K562 (cell line): Measurements from ENCODE around the gene ZNF26. TPM values are rescaled to one million over a fixed set of nuclear protein-coding genes. Genes with fewer than 3 reads are reported as not detected.

Source experiments
- ATAC-seq: fragments of 200-7000 bp; cut with Tn5 transposase; 3 replicates; pipeline ENCODE4 v1.9.1; 2020; ENCODE audit warnings: moderate library complexity
- BruUV-seq: library from RNA; stranded (reverse); fragments of 400-500 nt; replicated peaks from 2 replicates; lab custom pipeline; 2021; lab: Mats Ljungman, UMichigan
- CTCF ChIA-PET: fragments of 300-600 bp; formaldehyde crosslinking; extraction: SDS; loops from one replicate; lab custom pipeline; 2021; ENCODE audit warnings: low intra/inter-chr PET ratio; lab: Yijun Ruan, JAX
- POLR2A ChIA-PET: fragments of 300-600, 350-650 bp; sonication (Branson Sonifier 250); formaldehyde crosslinking; extraction: SDS; loops from one replicate; lab custom pipeline; 2021; ENCODE audit warnings: antibody characterized with exemption, inconsistent platforms; lab: Yijun Ruan, JAX
- DNase-seq, 4 experiments: peaks; one replicate each; pipeline versions ENCODE4 v3.0.0 to v3.0.0-alpha.2; 2011 to 2018; ENCODE audit warnings: low spot score in 3 of 4, mixed read lengths in 3 of 4; ENCODE audit errors: extremely low read depth in 1 of 4
- FAIRE-seq: peaks from 2 replicates; lab custom pipeline; 2011; peaks lifted over from hg19 to GRCh38; lab: Jason Lieb, UNC
- H2AFZ ChIP-seq: 2 replicates; pipeline ENCODE4 v1.6.0; 2011; ENCODE audit warnings: low read depth, low read length, control low read depth, inconsistent platforms
- H3K27ac ChIP-seq: fragments of 200-600 bp; 3 replicates; pipeline ENCODE4 v1.8.0; 2011; ENCODE audit warnings: low read depth, mild to moderate bottlenecking, control low read depth, inconsistent platforms, low read length, moderate library complexity, mixed read lengths; ENCODE audit errors: extremely low read depth
- H3K27me3 ChIP-seq, 2 experiments: fragments of 300-600 bp in 1 of 2; 2 replicates in 1 of 2; 3 replicates in 1 of 2; pipeline versions ENCODE4 v1.6.0 to v1.8.0; 2011; ENCODE audit warnings: inconsistent platforms in 2 of 2, low read length in 2 of 2, mild to moderate bottlenecking in 1 of 2, mixed read lengths in 1 of 2, moderate library complexity in 1 of 2; ENCODE audit not compliant: control insufficient read depth in 2 of 2, insufficient read depth in 2 of 2
- H3K36me3 ChIP-seq: fragments of 300-600 bp; 3 replicates; pipeline ENCODE4 v1.8.0; 2011; ENCODE audit warnings: mild to moderate bottlenecking, low read length, inconsistent platforms; ENCODE audit not compliant: control insufficient read depth, insufficient read depth
- H3K4me1 ChIP-seq, 2 experiments: fragments of 200-600 bp in 1 of 2; replicated peaks in 1 of 2; 2 replicates in 1 of 2; 3 replicates in 1 of 2; pipeline versions ENCODE4 v1.5.1 to v1.8.0; 2011; ENCODE audit warnings: inconsistent platforms in 2 of 2, low read length in 2 of 2, mild to moderate bottlenecking in 1 of 2, mixed read lengths in 1 of 2, moderate library complexity in 1 of 2; ENCODE audit not compliant: control insufficient read depth in 2 of 2, insufficient read depth in 2 of 2
- H3K4me2 ChIP-seq: 2 replicates; pipeline ENCODE4 v1.6.1; 2011; ENCODE audit warnings: low read length, control low read depth, inconsistent platforms, mixed read lengths; ENCODE audit not compliant: insufficient read depth
- H3K4me3 ChIP-seq: fragments of 200-600 bp; sonication (generic), shearing (Covaris generic); 2 replicates; pipeline ENCODE4 v1.5.1; 2016; ENCODE audit warnings: control low read depth, inconsistent platforms
- H3K79me2 ChIP-seq: fragments of 200-600 bp; 3 replicates; pipeline ENCODE4 v1.8.0; 2011; ENCODE audit warnings: low read length, inconsistent platforms; ENCODE audit not compliant: control insufficient read depth, insufficient read depth
- H3K9ac ChIP-seq, 2 experiments: 2 replicates each; pipeline versions ENCODE4 v1.6.0 to v1.6.1; 2011; ENCODE audit warnings: low read depth in 2 of 2, low read length in 2 of 2, control low read depth in 1 of 2, inconsistent platforms in 1 of 2, mild to moderate bottlenecking in 1 of 2, mixed read lengths in 1 of 2; ENCODE audit not compliant: insufficient read depth in 1 of 2
- H3K9me1 ChIP-seq: one replicate; pipeline ENCODE4 v1.6.0; 2011; ENCODE audit warnings: inconsistent platforms, mild to moderate bottlenecking, low read length, moderate library complexity; ENCODE audit not compliant: control insufficient read depth, insufficient read depth
- H3K9me3 ChIP-seq: replicated peaks from 2 replicates; pipeline ENCODE4 v1.5.1; 2011; ENCODE audit warnings: low read depth, low read length, inconsistent platforms; ENCODE audit not compliant: control insufficient read depth, insufficient read depth
- H4K20me1 ChIP-seq: replicated peaks from 2 replicates; pipeline ENCODE4 v1.6.1; 2011; ENCODE audit warnings: low read length, inconsistent platforms, mixed read lengths; ENCODE audit not compliant: control insufficient read depth, insufficient read depth
- AFF1 ChIP-seq, 2 experiments: fragments of 450-650 bp; IDR thresholded peaks; 2 replicates each; pipeline ENCODE4 v1.6.1; 2018; ENCODE audit warnings: mild to moderate bottlenecking in 2 of 2, low read depth in 1 of 2; ENCODE audit not compliant: partially characterized antibody in 2 of 2
- ASH1L ChIP-seq: fragments of 450-650 bp; IDR thresholded peaks from 2 replicates; pipeline ENCODE4 v1.6.1; 2018; ENCODE audit warnings: borderline replicate concordance, mild to moderate bottlenecking, low read depth; ENCODE audit not compliant: partially characterized antibody
- CHD1 ChIP-seq: fragments of 200-600 bp; sonication (generic); IDR thresholded peaks from one replicate; pipeline ENCODE4 v1.6.1; 2012; ENCODE audit warnings: mild to moderate bottlenecking, moderate library complexity, low read length, inconsistent platforms
- CTBP1 ChIP-seq: fragments of 450-650 bp; IDR thresholded peaks from 2 replicates; pipeline ENCODE4 v1.6.1; 2016; ENCODE audit warnings: borderline replicate concordance
- CXXC5 ChIP-seq: fragments of 250-450 bp; sonication (Bioruptor Pico); IDR thresholded peaks from 2 replicates; pipeline ENCODE4 v1.8.0; 2022; ENCODE audit warnings: inconsistent platforms, mild to moderate bottlenecking, moderate library complexity
- JUNB ChIP-seq: fragments of 450-650 bp; formaldehyde crosslinking; conservative IDR thresholded peaks from 2 replicates; pipeline ENCODE4 v1.4.0; 2020; ENCODE audit warnings: mild to moderate bottlenecking
- MCM5 ChIP-seq: fragments of 450-650 bp; IDR thresholded peaks from 2 replicates; pipeline ENCODE4 v1.6.1; 2016; ENCODE audit warnings: low read depth
- PATZ1 ChIP-seq: fragments of 250-450 bp; sonication (Bioruptor Pico); IDR thresholded peaks from 2 replicates; pipeline ENCODE4 v1.5.0; 2020; ENCODE audit warnings: mild to moderate bottlenecking, borderline replicate concordance
- RBFOX2 ChIP-seq: fragments of 200-400 bp; formaldehyde crosslinking; IDR thresholded peaks from 2 replicates; pipeline ENCODE4 v1.6.1; 2017; ENCODE audit warnings: low read depth, mild to moderate bottlenecking, low read length, moderate library complexity
- RUNX1 ChIP-seq: sonication (generic); IDR thresholded peaks from 2 replicates; pipeline ENCODE4 v1.6.1; 2016; ENCODE audit warnings: antibody characterized with exemption, low read depth
- TAF15 ChIP-seq: fragments of 200-400 bp; formaldehyde crosslinking; IDR thresholded peaks from 2 replicates; pipeline ENCODE4 v1.6.1; 2017; ENCODE audit warnings: mild to moderate bottlenecking, low read depth, low read length, moderate library complexity
- ZEB2 ChIP-seq: fragments of 450-650 bp; IDR thresholded peaks from 2 replicates; pipeline ENCODE4 v1.6.1; 2016
- ZKSCAN3 ChIP-seq: fragments of 250-450 bp; sonication (Bioruptor Pico); IDR thresholded peaks from 2 replicates; pipeline ENCODE4 v1.4.0; 2020
- ZNF449 ChIP-seq: fragments of 250-450 bp; sonication (Bioruptor Pico); IDR thresholded peaks from 2 replicates; pipeline ENCODE4 v1.8.0; 2022; ENCODE audit warnings: moderate library complexity, mild to moderate bottlenecking, inconsistent platforms
- ZNF764 ChIP-seq: fragments of 250-450 bp; sonication (Bioruptor Pico); IDR thresholded peaks from 2 replicates; pipeline ENCODE4 v1.4.0; 2020; ENCODE audit warnings: low read depth, mild to moderate bottlenecking, moderate library complexity
- WGBS: fragments of 100-300 bp; shearing (Covaris generic); methylation state at CpG from one replicate; pipeline ENCODE4 v1.1.6; 2016; ENCODE audit warnings: low coverage, mixed read lengths; ENCODE audit not compliant: insufficient coverage; ENCODE audit errors: missing lambda C conversion rate; 5-methylcytosine and 5-hydroxymethylcytosine counted together
- in situ Hi-C: fragments of 300-500 bp; cut with MboI; formaldehyde crosslinking; loops from 4 replicates; pipeline ENCODE4 v1.15.0; 2018; ENCODE audit warnings: inconsistent platforms, mixed read lengths
- intact Hi-C: fragments of 100-400 bp; cut with micrococcal nuclease; formaldehyde crosslinking; loops from 2 replicates; pipeline ENCODE4 v1.14.2; 2022
- polyA plus RNA-seq, 8 experiments: library from polyadenylated mRNA; depleted of rRNA in 4 of 8; stranded (reverse) in 5 of 8; unstranded in 3 of 8; fragments of >200 nt; fragmentation: Nextera tagmentation in 2 of 8; fragmentation: Illumina TruSeq in 1 of 8; extraction: Ambion mirVana in 2 of 8; extraction: Trizol in 1 of 8; gene quantifications; 2 replicates each; pipeline versions ENCODE4 v1.2.1 to v1.2.3, GENCODE V29; 2011 to 2014; ENCODE audit warnings: inconsistent platforms in 1 of 8, missing spikeins in 1 of 8
- total RNA-seq, 7 experiments: library from RNA; depleted of rRNA in 6 of 7; stranded (reverse); fragments of >200 nt in 6 of 7; fragmentation: Illumina TruSeq in 2 of 7; extraction: Trizol in 2 of 7; gene quantifications; 2 replicates each; pipeline versions ENCODE4 v1.2.1 to v1.2.3, GENCODE V29; 2011 to 2021; ENCODE audit warnings: low replicate concordance in 1 of 7

The ZNF26 gene
- total and polyA plus RNA-seq, 9 of the 15 experiments (the other 6 are each of a cell fraction or from before 2014, with no cell fraction given): 1.2 to 14.1 (median 8.0) TPM

GRCh38 chr12:132949936-132950837, 36.0 kb upstream of the ZNF26 start:
- ChIA-PET CTCF (no interaction called here), POLR2A (no interaction called here)
- H3K36me3 ChIP-seq: no peaks in the 10 kb centered on the region; the same call in 2 of the 3 replicates
- H3K9ac ChIP-seq: no peak overlapping the region
- intact Hi-C loops: no loop called here
- H3K9me3 ChIP-seq: peaks cover 24% of the 10 kb centered on the region
- ATAC-seq (no peak), DNase-seq (no peak), FAIRE-seq (no peak)
- no peaks in the 10 kb centered on the region; a peak in 1 of 5 replicates for H3K27me3 ChIP-seq
- H3K4me2 ChIP-seq: no peak overlapping the region
- no peak overlapping the region for H3K27ac ChIP-seq
- H4K20me1 ChIP-seq: no peaks in the 10 kb centered on the region
- no peak overlapping the region for H2AFZ ChIP-seq
- no peak overlapping the region for H3K4me3 ChIP-seq
- in situ Hi-C loops: no loop called here
- no TSS peak for BruUV-seq
- no peaks in the 10 kb centered on the region for H3K9me1 ChIP-seq
- no peaks in the 10 kb centered on the region for H3K79me2 ChIP-seq
- 38% methylated on average over 30 of the region's 30 CpGs for whole genome bisulfite sequencing
- peaks cover 0 to 1% of the 10 kb centered on the region in 2 experiments; a peak in 1 of 5 replicates for H3K4me1 ChIP-seq
- no peak for TF ChIP-seq PATZ1 (CRISPR knock-in tag)
- no peak for TF ChIP-seq TAF15
- no peak for TF ChIP-seq AFF1 (IDR thresholded peaks at IDR 0.05; ENCODE audit: low read depth in 1 of 2, partially characterized antibody in 2 of 2)
- TF ChIP-seq CTBP1: no peak
- TF ChIP-seq ZNF764 (CRISPR knock-in tag): no peak
- no peak for TF ChIP-seq ASH1L
- no peak for TF ChIP-seq RBFOX2
- TF ChIP-seq RUNX1: no peak
- TF ChIP-seq JUNB (CRISPR knock-in tag): no peak
- TF ChIP-seq CHD1: no peak
- no peak for TF ChIP-seq ZEB2
- no peak for TF ChIP-seq ZNF449 (CRISPR knock-in tag)
- TF ChIP-seq CXXC5 (CRISPR knock-in tag): no peak
- no peak for TF ChIP-seq ZKSCAN3 (CRISPR knock-in tag)
- TF ChIP-seq MCM5: no peak
